Body of pancreas (tissue), 4 donors: ENCODE measurements around the gene C1QC. TPM values are rescaled to one million over a fixed set of nuclear protein-coding genes. Genes with fewer than 3 reads are reported as not detected.

ENCODE experiments used
- ATAC-seq: fragments of 150-250 bp; one replicate; pipeline ENCODE4 v1.9.1; 2016
- DNase-seq, 4 donors: peaks; one replicate each; pipeline ENCODE4 v3.0.0-alpha.2; 2019
- H3K27ac ChIP-seq, 4 donors: fragments of 200-600 bp; sonication (generic); 1 replicate in 3 of 4; 2 replicates in 1 of 4; pipeline versions ENCODE4 v1.5.1 to v1.6.1; 2016 to 2019; ENCODE audit warnings: mild to moderate bottlenecking in 1 of 4, mixed read lengths in 1 of 4, moderate library complexity in 1 of 4
- H3K27me3 ChIP-seq, 2 donors: fragments of 200-600 bp; sonication (generic); one replicate each; pipeline ENCODE4 v1.6.0; 2016; ENCODE audit warnings: mild to moderate bottlenecking in 1 of 2
- H3K36me3 ChIP-seq, 2 donors: fragments of 200-600 bp; sonication (generic); replicated peaks in 1 of 2; 2 replicates each; pipeline ENCODE4 v1.5.1; 2016; ENCODE audit warnings: low read depth in 2 of 2; ENCODE audit not compliant: insufficient read depth in 1 of 2
- H3K4me1 ChIP-seq: fragments of 200-600 bp; sonication (generic); one replicate; pipeline ENCODE4 v1.6.0; 2016
- H3K4me3 ChIP-seq, 2 donors: fragments of 200-600 bp; sonication (generic); 1 replicate in 1 of 2; 2 replicates in 1 of 2; pipeline ENCODE4 v1.5.1; 2016 to 2019
- H3K9me3 ChIP-seq, 3 donors: fragments of 200-600 bp; sonication (generic); 1 replicate in 2 of 3; 2 replicates in 1 of 3; pipeline ENCODE4 v1.5.1; 2016
- POLR2A ChIP-seq, 3 donors: fragments of 450-650 bp; IDR thresholded peaks; one replicate each; pipeline ENCODE4 v1.6.1; 2016; ENCODE audit warnings: antibody characterized with exemption in 3 of 3, mild to moderate bottlenecking in 2 of 3
- WGBS, 2 donors: methylation state at CpG; one replicate each; pipeline ENCODE4 v1.1.5; 2017; 5-methylcytosine and 5-hydroxymethylcytosine counted together
- intact Hi-C: fragments of 100-400 bp; cut with DNase I; formaldehyde crosslinking; loops from one replicate; pipeline ENCODE4 v1.15.1; 2023
- total RNA-seq, 2 donors: library from RNA; depleted of rRNA; stranded (reverse); fragments of >200 nt; gene quantifications; one replicate each; pipeline ENCODE4 v1.1.0, GENCODE V29; 2016
- TF ChIP-seq, protein P1 (sequence below), 7 experiments: fragments of 450-650 bp in 4 of 7; fragments of 200-600 bp in 3 of 7; sonication (generic) in 3 of 7; IDR thresholded peaks; one replicate each; pipeline ENCODE4 v1.5.1; 2016 to 2019; ENCODE audit warnings: antibody characterized with exemption in 7 of 7

The C1QC gene
- total RNA-seq, 2 donors from 2014 or later = 54.7 to 103 TPM

DNA sequence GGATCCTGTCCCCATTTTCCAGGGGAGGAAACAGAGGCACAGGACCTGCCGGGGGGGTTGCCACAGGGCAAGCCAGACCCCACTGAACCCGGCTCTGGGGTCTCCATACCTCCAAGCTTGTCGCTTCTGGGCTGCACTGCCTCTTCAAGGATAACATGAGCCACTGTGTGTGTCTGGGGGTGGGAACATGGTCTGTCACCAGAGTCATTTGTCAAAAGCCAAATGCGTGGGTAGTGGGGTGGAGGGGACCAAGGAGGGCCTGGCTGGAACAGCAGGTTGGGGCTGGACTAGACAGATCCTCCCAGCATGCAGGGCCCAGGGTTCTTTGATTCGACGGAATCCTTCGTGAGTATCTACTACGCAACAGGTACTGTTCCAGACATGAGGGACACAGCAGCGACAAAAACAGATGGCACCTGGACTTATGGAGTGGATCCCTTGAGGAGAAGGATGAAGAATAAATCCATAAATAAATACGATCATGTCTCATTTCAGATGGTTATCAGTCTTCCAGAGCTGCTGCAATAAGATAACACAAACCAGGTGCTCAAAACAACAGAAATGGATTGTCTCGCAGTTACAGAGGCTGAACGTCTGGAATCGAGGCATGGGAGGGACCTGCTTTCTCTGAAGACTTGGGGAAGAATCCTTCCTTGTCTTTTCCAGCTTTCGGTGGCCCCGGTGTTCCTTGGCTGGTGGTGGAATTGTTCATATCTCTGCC lies 38.3 kb downstream of the C1QC start:
- H3K9me3 ChIP-seq = no peaks in the 10 kb centered on the region
- DNase-seq (no peak), ATAC-seq (no peak)
- no peaks in the 10 kb centered on the region for H3K27me3 ChIP-seq
- no peak overlapping the region for H3K27ac ChIP-seq
- H3K4me3 ChIP-seq = no peak overlapping the region
- H3K4me1 ChIP-seq = no peaks in the 10 kb centered on the region
- no peaks in the 10 kb centered on the region for H3K36me3 ChIP-seq
- intact Hi-C loops = no loop called here
- WGBS, 2 donors = 62 to 75% methylated on average over 13 to 15 of the region's 15 CpGs
- TF ChIP-seq, protein P1, sequence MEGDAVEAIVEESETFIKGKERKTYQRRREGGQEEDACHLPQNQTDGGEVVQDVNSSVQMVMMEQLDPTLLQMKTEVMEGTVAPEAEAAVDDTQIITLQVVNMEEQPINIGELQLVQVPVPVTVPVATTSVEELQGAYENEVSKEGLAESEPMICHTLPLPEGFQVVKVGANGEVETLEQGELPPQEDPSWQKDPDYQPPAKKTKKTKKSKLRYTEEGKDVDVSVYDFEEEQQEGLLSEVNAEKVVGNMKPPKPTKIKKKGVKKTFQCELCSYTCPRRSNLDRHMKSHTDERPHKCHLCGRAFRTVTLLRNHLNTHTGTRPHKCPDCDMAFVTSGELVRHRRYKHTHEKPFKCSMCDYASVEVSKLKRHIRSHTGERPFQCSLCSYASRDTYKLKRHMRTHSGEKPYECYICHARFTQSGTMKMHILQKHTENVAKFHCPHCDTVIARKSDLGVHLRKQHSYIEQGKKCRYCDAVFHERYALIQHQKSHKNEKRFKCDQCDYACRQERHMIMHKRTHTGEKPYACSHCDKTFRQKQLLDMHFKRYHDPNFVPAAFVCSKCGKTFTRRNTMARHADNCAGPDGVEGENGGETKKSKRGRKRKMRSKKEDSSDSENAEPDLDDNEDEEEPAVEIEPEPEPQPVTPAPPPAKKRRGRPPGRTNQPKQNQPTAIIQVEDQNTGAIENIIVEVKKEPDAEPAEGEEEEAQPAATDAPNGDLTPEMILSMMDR (IDR thresholded peaks at IDR 0.05) = no peak
- TF ChIP-seq POLR2A (IDR thresholded peaks at IDR 0.05) = no peak

- no peaks in the 10 kb centered on the region for H3K27me3 ChIP-seq
- ATAC-seq = no peak
- no peaks in the 10 kb centered on the region for H3K36me3 ChIP-seq
- no peak for DNase-seq
- no peak overlapping the region for H3K4me3 ChIP-seq
- TF ChIP-seq, protein P1 (IDR thresholded peaks at IDR 0.05) = no peak
- TF ChIP-seq POLR2A (IDR thresholded peaks at IDR 0.05) = no peak
- WGBS, 2 donors = 87 to 91% methylated on average over 1 of the region's 1 CpG
- intact Hi-C loops = no loop called here
- no peaks in the 10 kb centered on the region for H3K9me3 ChIP-seq
- no peak overlapping the region for H3K27ac ChIP-seq
- H3K4me1 ChIP-seq = no peaks in the 10 kb centered on the region
Measured at GRCh38 chr1:22683547-22683946, 40.1 kb downstream of the C1QC start.

DNA sequence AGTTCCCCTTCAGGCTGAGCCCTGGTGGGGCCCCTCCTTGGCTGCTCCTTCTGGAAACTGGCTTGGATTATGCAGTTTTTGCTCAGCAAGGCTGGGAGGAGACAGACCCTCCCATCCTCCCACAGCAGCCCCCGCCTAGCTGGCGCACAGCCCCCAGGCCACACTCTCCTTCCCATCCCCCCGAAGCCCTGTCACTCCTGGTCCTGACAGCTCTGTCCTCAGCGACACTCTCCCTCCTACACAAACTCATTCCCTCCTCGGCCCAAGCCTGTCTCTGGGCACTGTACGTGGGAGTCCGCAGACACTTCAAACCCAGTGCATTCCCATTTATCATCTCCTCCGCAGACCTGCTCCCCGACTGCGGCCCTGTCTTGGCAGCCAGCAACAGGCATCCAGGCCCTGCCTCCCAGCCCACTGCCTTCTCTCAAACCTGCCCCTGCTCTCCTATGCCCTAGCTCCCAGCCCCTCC lies 42.2 kb downstream of the C1QC start:
- no peak for ATAC-seq
- Histone ChIP-seq H3K9me3 (no peaks in the 10 kb centered on the region), H3K36me3 (no peaks in the 10 kb centered on the region), H3K4me3 (no peak overlapping the region), H3K27me3 (no peaks in the 10 kb centered on the region), H3K27ac (no peak overlapping the region), H3K4me1 (no peaks in the 10 kb centered on the region)
- 61 to 64% methylated on average over 10 of the region's 10 CpGs for WGBS, 2 donors
- no peak for DNase-seq
- intact Hi-C loops = no loop called here
- TF ChIP-seq, protein P1 (IDR thresholded peaks at IDR 0.05) = no peak
- no peak for TF ChIP-seq POLR2A (IDR thresholded peaks at IDR 0.05)

- intact Hi-C loops = no loop called here
- Histone ChIP-seq H3K27me3 (no peaks in the 10 kb centered on the region), H3K4me3 (no peak overlapping the region), H3K9me3 (no peaks in the 10 kb centered on the region), H3K27ac (no peak overlapping the region), H3K4me1 (no peaks in the 10 kb centered on the region), H3K36me3 (no peaks in the 10 kb centered on the region)
- DNase-seq = no peak
- WGBS, 2 donors = 81 to 83% methylated on average over 2 of the region's 2 CpGs
- no peak for ATAC-seq
- TF ChIP-seq, protein P1 (IDR thresholded peaks at IDR 0.05) = no peak
- TF ChIP-seq POLR2A (IDR thresholded peaks at IDR 0.05) = no peak
Measured at GRCh38 chr1:22687191-22687590, 43.8 kb downstream of the C1QC start.

DNA sequence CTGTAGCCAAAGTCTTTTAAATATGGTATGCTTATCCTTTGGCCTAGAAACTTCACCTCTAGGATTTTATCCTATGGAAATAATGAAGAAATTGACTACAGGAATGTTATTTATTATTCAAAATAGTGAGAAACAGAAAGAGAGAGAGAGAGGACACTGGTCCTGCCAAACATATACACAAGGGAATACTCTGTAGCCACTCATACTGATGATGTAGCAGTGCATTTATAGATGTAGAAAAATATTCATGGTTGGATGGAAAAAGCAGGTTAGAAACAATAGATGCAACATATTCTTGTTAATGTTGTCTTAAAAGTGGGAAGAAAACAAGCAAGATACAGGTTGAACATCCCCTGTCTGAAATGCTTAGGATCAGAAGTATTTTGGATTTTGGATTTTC lies 45.0 kb downstream of the C1QC start:
- Histone ChIP-seq H3K9me3 (no peaks in the 10 kb centered on the region), H3K4me3 (no peak overlapping the region), H3K4me1 (no peaks in the 10 kb centered on the region), H3K27ac (no peak overlapping the region), H3K36me3 (no peaks in the 10 kb centered on the region), H3K27me3 (no peaks in the 10 kb centered on the region)
- ATAC-seq (no peak), DNase-seq (no peak)
- TF ChIP-seq, protein P1 (IDR thresholded peaks at IDR 0.05) = no peak
- TF ChIP-seq POLR2A (IDR thresholded peaks at IDR 0.05) = no peak
- intact Hi-C loops = no loop called here
